Brain microvascular endothelial cell (primary cell): ENCODE measurements around the gene CLEC18B.
"Not testable (repeated sequence)": the region's sequence is repeated elsewhere in the genome, so short reads cannot be mapped to it uniquely, and the experiment has no call there.

Experiments
- DNase-seq: peaks from one replicate; pipeline ENCODE4 v3.0.0-alpha.2; 2020
- H3K27ac ChIP-seq: fragments of 250-450 bp; sonication (Bioruptor Pico); 2 replicates; pipeline ENCODE4 v1.5.1; 2020; ENCODE audit warnings: mild to moderate bottlenecking, moderate library complexity
- H3K27me3 ChIP-seq: fragments of 250-450 bp; sonication (Bioruptor Pico); replicated peaks from 2 replicates; pipeline ENCODE4 v1.5.1; 2020; ENCODE audit warnings: mild to moderate bottlenecking
- H3K36me3 ChIP-seq: fragments of 250-450 bp; sonication (Bioruptor Pico); replicated peaks from 2 replicates; pipeline ENCODE4 v1.5.1; 2020; ENCODE audit warnings: mild to moderate bottlenecking
- H3K4me3 ChIP-seq: 2 replicates; pipeline ENCODE4 v1.5.1; 2011; ENCODE audit warnings: low read depth, mild to moderate bottlenecking, control low read depth, low read length, moderate library complexity
- CTCF ChIP-seq: IDR thresholded peaks from 2 replicates; pipeline ENCODE4 v1.5.1; 2011; ENCODE audit warnings: low read depth, mild to moderate bottlenecking, moderate library complexity, low read length, control low read depth, inconsistent platforms; ENCODE audit errors: missing control alignments
- in situ Hi-C: cut with HindIII; loops from 2 replicates; pipeline ENCODE4 v1.10.0; 2017; ENCODE audit warnings: low sequenced_read_pairs, low pct_ligation_motif_present

Gene CLEC18B

GRCh38 chr16:74438492-74438979 is 17.3 kb upstream of the CLEC18B start:
- in situ Hi-C loops = no loop called here
- Histone ChIP-seq H3K4me3 (no peak overlapping the region), H3K36me3 (peaks cover 5% of the 10 kb centered on the region), H3K27ac (no peak overlapping the region), H3K27me3 (no peaks in the 10 kb centered on the region)
- DNase-seq = no peak
- no peak for TF ChIP-seq CTCF

GRCh38 chr16:74431516-74431915 is 10.2 kb upstream of the CLEC18B start:
- no peak overlapping the region for H3K27ac ChIP-seq

GRCh38 chr16:74430036-74430712 is 8.9 kb upstream of the CLEC18B start:
- H3K36me3 ChIP-seq, H3K27me3 ChIP-seq, H3K4me3 ChIP-seq, in situ Hi-C loops, H3K27ac ChIP-seq: not testable (repeated sequence)
- peak; percentile 51 for DNase-seq
- peak; percentile 71 for TF ChIP-seq CTCF

More at GRCh38 chr16:74431516-74431915, 10.2 kb upstream of the CLEC18B start:
- no peaks in the 10 kb centered on the region for H3K27me3 ChIP-seq
- no peak for DNase-seq
- no peaks in the 10 kb centered on the region for H3K36me3 ChIP-seq
- no peak for TF ChIP-seq CTCF
- H3K4me3 ChIP-seq = no peak overlapping the region
- in situ Hi-C loops = no loop called here

GRCh38 chr16:74428493-74428892 is 7.2 kb upstream of the CLEC18B start:
- H3K36me3 ChIP-seq, in situ Hi-C loops, H3K27ac ChIP-seq, H3K4me3 ChIP-seq, DNase-seq, H3K27me3 ChIP-seq: not testable (repeated sequence)

GRCh38 chr16:74425751-74426150 is 4.5 kb upstream of the CLEC18B start:
- H3K36me3 ChIP-seq, H3K4me3 ChIP-seq, DNase-seq, in situ Hi-C loops, H3K27ac ChIP-seq, H3K27me3 ChIP-seq: not testable (repeated sequence)

- H3K4me3 ChIP-seq, in situ Hi-C loops, H3K27me3 ChIP-seq, H3K27ac ChIP-seq, H3K36me3 ChIP-seq, DNase-seq: not testable (repeated sequence)
Observed at GRCh38 chr16:74423721-74424120, 2.4 kb upstream of the CLEC18B start.

GRCh38 chr16:74422086-74422485 is 808 bp upstream of the CLEC18B start:
- in situ Hi-C loops, H3K36me3 ChIP-seq, H3K27ac ChIP-seq, DNase-seq, H3K4me3 ChIP-seq, H3K27me3 ChIP-seq: not testable (repeated sequence)

GRCh38 chr16:74421482-74421785 is 156 bp upstream of the CLEC18B start:
- DNase-seq, H3K36me3 ChIP-seq, H3K27me3 ChIP-seq, H3K4me3 ChIP-seq, H3K27ac ChIP-seq, in situ Hi-C loops: not testable (repeated sequence)

GRCh38 chr16:74419811-74420210 is 1.5 kb downstream of the CLEC18B start:
- H3K27me3 ChIP-seq, H3K4me3 ChIP-seq, DNase-seq, H3K27ac ChIP-seq, in situ Hi-C loops, H3K36me3 ChIP-seq: not testable (repeated sequence)

- H3K27ac ChIP-seq, H3K36me3 ChIP-seq, H3K4me3 ChIP-seq, DNase-seq, H3K27me3 ChIP-seq, in situ Hi-C loops: not testable (repeated sequence)
Observed at GRCh38 chr16:74417897-74418296, 3.4 kb downstream of the CLEC18B start.

- H3K27me3 ChIP-seq, H3K36me3 ChIP-seq, H3K27ac ChIP-seq, in situ Hi-C loops, DNase-seq, H3K4me3 ChIP-seq: not testable (repeated sequence)
Observed at GRCh38 chr16:74413920-74414319, 7.4 kb downstream of the CLEC18B start.

- H3K4me3 ChIP-seq, in situ Hi-C loops, DNase-seq, H3K27me3 ChIP-seq, H3K27ac ChIP-seq, H3K36me3 ChIP-seq: not testable (repeated sequence)
Observed at GRCh38 chr16:74413485-74413884, 7.8 kb downstream of the CLEC18B start.
